ENCODE data around the gene KRTAP4-1.
"Not testable (repeated sequence)": the region's sequence is repeated elsewhere in the genome, so short reads cannot be mapped to it uniquely, and the experiment has no call there.

KRTAP4-1 gene

GRCh38 chr17:41168121-41168520, 16.6 kb downstream of the KRTAP4-1 start, which contains the start of gene KRTAP4-3:
TSS of gene KRTAP4-3 (minus strand) at chr17:41168221. CDS start at chr17:41168172, 49 bp downstream.
- no peak for DNase-seq

- no peak for DNase-seq
These were observed 17.1 kb downstream of the KRTAP4-1 start for GRCh38 chr17:41167561-41167960.

- no peak for DNase-seq
These were observed 20.9 kb downstream of the KRTAP4-1 start for GRCh38 chr17:41163828-41164227.

GRCh38 chr17:41160648-41161047, 24.1 kb downstream of the KRTAP4-1 start, which contains the start of gene KRTAP4-4:
TSS of gene KRTAP4-4 (minus strand) at chr17:41160748. CDS start at chr17:41160691, 57 bp downstream.
- DNase-seq: no peak

- not testable (repeated sequence) for DNase-seq
These were observed 24.5 kb downstream of the KRTAP4-1 start for GRCh38 chr17:41160190-41160589.

- no peak for DNase-seq
These were observed 30.9 kb downstream of the KRTAP4-1 start for GRCh38 chr17:41153856-41154255.

GRCh38 chr17:41151525-41151924, 33.2 kb downstream of the KRTAP4-1 start:
- DNase-seq: no peak

- no peak for DNase-seq
These were observed 34.7 kb downstream of the KRTAP4-1 start for GRCh38 chr17:41150026-41150425.

GRCh38 chr17:41149652-41149985, 35.1 kb downstream of the KRTAP4-1 start, which contains the start of gene KRTAP4-5:
TSS of gene KRTAP4-5 (minus strand) at chr17:41149825. CDS start at chr17:41149767, 58 bp downstream.
- no peak for DNase-seq

GRCh38 chr17:41148971-41149651, 35.6 kb downstream of the KRTAP4-1 start:
- not testable (repeated sequence) for DNase-seq

GRCh38 chr17:41147531-41148204, 37.0 kb downstream of the KRTAP4-1 start:
- DNase-seq: no peak

GRCh38 chr17:41145261-41145660, 39.5 kb downstream of the KRTAP4-1 start:
- no peak for DNase-seq

GRCh38 chr17:41144846-41145245, 39.9 kb downstream of the KRTAP4-1 start:
- DNase-seq: no peak

GRCh38 chr17:41141361-41141760, 43.4 kb downstream of the KRTAP4-1 start:
- DNase-seq: peak; percentile 52

- DNase-seq: peak; percentile 90
These were observed 44.2 kb downstream of the KRTAP4-1 start, which contains the start of gene KRTAP4-6 for GRCh38 chr17:41140360-41141131. TSS of gene KRTAP4-6 (minus strand) at chr17:41140544. CDS start at chr17:41140487, 57 bp downstream.

- DNase-seq: not testable (repeated sequence)
These were observed 44.8 kb downstream of the KRTAP4-1 start for GRCh38 chr17:41139865-41140264.
